HepG2 (cell line): ENCODE results near the gene GDF9. TPM values are rescaled to one million over a fixed set of nuclear protein-coding genes. Genes with fewer than 3 reads are reported as not detected.

ENCODE experiments used
- ARID2 ChIP-seq: sonication (generic); formaldehyde crosslinking; IDR thresholded peaks from 2 replicates; pipeline ENCODE4 v1.8.1; 2022; ENCODE audit warnings: mild to moderate bottlenecking, missing genetic modification reagents, borderline replicate concordance
- ARNTL ChIP-seq: sonication (generic); formaldehyde crosslinking; IDR thresholded peaks from 2 replicates; pipeline ENCODE4 v1.4.0; 2020; ENCODE audit warnings: mild to moderate bottlenecking, missing genetic modification reagents
- BRF2 ChIP-seq: sonication (generic); formaldehyde crosslinking; IDR thresholded peaks from 2 replicates; pipeline ENCODE4 v1.8.1; 2022; ENCODE audit warnings: mild to moderate bottlenecking, missing genetic modification reagents
- CTCF ChIP-seq: sonication (generic); formaldehyde crosslinking; IDR thresholded peaks from 2 replicates; pipeline ENCODE4 v1.5.0; 2020; ENCODE audit warnings: mild to moderate bottlenecking, missing genetic modification reagents, moderate library complexity
- ELF1 ChIP-seq: sonication (generic); formaldehyde crosslinking; IDR thresholded peaks from 2 replicates; pipeline ENCODE4 v1.4.0; 2020; ENCODE audit warnings: missing genetic modification reagents
- ETV5 ChIP-seq: IDR thresholded peaks from 2 replicates; pipeline ENCODE4 v1.6.1; 2018; ENCODE audit warnings: missing biosample characterization, missing genetic modification reagents, inconsistent platforms, borderline replicate concordance
- GLMP ChIP-seq: sonication (generic); formaldehyde crosslinking; IDR thresholded peaks from 2 replicates; pipeline ENCODE4 v1.9.0; 2021; ENCODE audit warnings: missing genetic modification reagents, mild to moderate bottlenecking, borderline replicate concordance
- JUN ChIP-seq: sonication (generic); formaldehyde crosslinking; IDR thresholded peaks from 2 replicates; pipeline ENCODE4 v1.4.0; 2020; ENCODE audit warnings: mild to moderate bottlenecking, missing genetic modification reagents
- KDM6A ChIP-seq: IDR thresholded peaks from 2 replicates; pipeline ENCODE4 v1.6.1; 2016; ENCODE audit warnings: low read depth
- NFKBIZ ChIP-seq: IDR thresholded peaks from 2 replicates; pipeline ENCODE4 v1.6.1; 2018; ENCODE audit warnings: missing genetic modification reagents, missing compliant biosample characterization
- POLR2G ChIP-seq: fragments of 200-400 bp; formaldehyde crosslinking; IDR thresholded peaks from 2 replicates; pipeline ENCODE4 v1.6.1; 2018; ENCODE audit warnings: mild to moderate bottlenecking, low read depth, low read length, moderate library complexity
- RFX1 ChIP-seq: fragments of 450-650 bp; IDR thresholded peaks from 2 replicates; pipeline ENCODE4 v1.6.1; 2017
- TFAP4 ChIP-seq: sonication (generic); IDR thresholded peaks from 2 replicates; pipeline ENCODE4 v1.6.1; 2016; ENCODE audit warnings: low read depth, borderline replicate concordance
- XBP1 ChIP-seq: sonication (generic); formaldehyde crosslinking; IDR thresholded peaks from 2 replicates; pipeline ENCODE4 v1.5.0; 2020; ENCODE audit warnings: missing genetic modification reagents
- ZNF335 ChIP-seq: sonication (generic); formaldehyde crosslinking; IDR thresholded peaks from 2 replicates; pipeline ENCODE4 v1.4.0; 2020; ENCODE audit warnings: missing genetic modification reagents
- ZNF350 ChIP-seq: sonication (generic); formaldehyde crosslinking; IDR thresholded peaks from 2 replicates; pipeline ENCODE4 v1.4.0; 2020; ENCODE audit warnings: mild to moderate bottlenecking, low read depth, missing genetic modification reagents, borderline replicate concordance
- polyA plus RNA-seq, 8 experiments: library from polyadenylated mRNA; depleted of rRNA in 3 of 8; stranded (reverse) in 7 of 8; unstranded in 1 of 8; fragments of >200 nt; fragmentation: Illumina TruSeq in 4 of 8; extraction: Trizol in 4 of 8; gene quantifications; 2 replicates each; pipeline versions ENCODE4 v1.2.1 to v1.2.3, GENCODE V29; 2011 to 2016; ENCODE audit warnings: low read depth in 4 of 8, missing spikeins in 1 of 8, mixed read lengths in 1 of 8; ENCODE audit not compliant: insufficient read depth in 1 of 8
- total RNA-seq, 5 experiments: library from RNA; depleted of rRNA; stranded (reverse); fragments of >200 nt; fragmentation: Illumina TruSeq; extraction: Trizol; gene quantifications; 2 replicates each; pipeline ENCODE4 v1.2.3, GENCODE V29; 2016; ENCODE audit warnings: low read depth in 1 of 5
- TF ChIP-seq, protein P1 (sequence below): sonication (generic); formaldehyde crosslinking; IDR thresholded peaks from 2 replicates; pipeline ENCODE4 v1.4.0; 2020; ENCODE audit warnings: missing genetic modification reagents
- TF ChIP-seq, protein P2 (sequence below): sonication (generic); formaldehyde crosslinking; IDR thresholded peaks from 2 replicates; pipeline ENCODE4 v1.4.0; 2020; ENCODE audit warnings: missing genetic modification reagents

Gene GDF9
- total and polyA plus RNA-seq, 2 of the 13 experiments (the other 11 are each of a cell fraction or from before 2014, with no cell fraction given): 0.33 to 0.38 TPM

- TF ChIP-seq ARID2 (no peak), ELF1 (CRISPR knock-in tag) (peak; percentile 78), CTCF (CRISPR knock-in tag) (peak; percentile 9; the same call in 1 of the 2 replicates), JUN (CRISPR knock-in tag) (peak; percentile 13; the same call in 1 of the 2 replicates), POLR2G (peak; percentile 82), ARNTL (CRISPR knock-in tag) (peak; percentile 24; the same call in 1 of the 2 replicates), GLMP (CRISPR knock-in tag) (no peak), XBP1 (no peak), ETV5 (CRISPR knock-in tag) (peak; percentile 75; the same call in 1 of the 2 replicates), KDM6A (CRISPR knock-in tag) (peak; percentile 86), BRF2 (CRISPR knock-in tag) (no peak), TFAP4 (no peak; the same call in 1 of the 2 replicates), NFKBIZ (CRISPR knock-in tag) (0 out of 2 replicates have a peak, but pooled peaks have one; percentile 62), RFX1 (no peak), ZNF335 (CRISPR knock-in tag) (peak; percentile 31; the same call in 1 of the 2 replicates), ZNF350 (CRISPR knock-in tag) (peak; percentile 45; the same call in 1 of the 2 replicates)
- TF ChIP-seq, protein P1, sequence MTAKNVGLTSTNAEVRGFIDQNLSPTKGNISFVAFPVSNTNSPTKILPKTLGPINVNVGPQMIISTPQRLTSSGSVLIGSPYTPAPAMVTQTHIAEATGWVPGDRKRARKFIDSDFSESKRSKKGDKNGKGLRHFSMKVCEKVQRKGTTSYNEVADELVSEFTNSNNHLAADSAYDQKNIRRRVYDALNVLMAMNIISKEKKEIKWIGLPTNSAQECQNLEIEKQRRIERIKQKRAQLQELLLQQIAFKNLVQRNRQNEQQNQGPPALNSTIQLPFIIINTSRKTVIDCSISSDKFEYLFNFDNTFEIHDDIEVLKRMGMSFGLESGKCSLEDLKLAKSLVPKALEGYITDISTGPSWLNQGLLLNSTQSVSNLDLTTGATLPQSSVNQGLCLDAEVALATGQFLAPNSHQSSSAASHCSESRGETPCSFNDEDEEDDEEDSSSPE: peak; percentile 13; the same call in 1 of the 2 replicates
- TF ChIP-seq, protein P2, sequence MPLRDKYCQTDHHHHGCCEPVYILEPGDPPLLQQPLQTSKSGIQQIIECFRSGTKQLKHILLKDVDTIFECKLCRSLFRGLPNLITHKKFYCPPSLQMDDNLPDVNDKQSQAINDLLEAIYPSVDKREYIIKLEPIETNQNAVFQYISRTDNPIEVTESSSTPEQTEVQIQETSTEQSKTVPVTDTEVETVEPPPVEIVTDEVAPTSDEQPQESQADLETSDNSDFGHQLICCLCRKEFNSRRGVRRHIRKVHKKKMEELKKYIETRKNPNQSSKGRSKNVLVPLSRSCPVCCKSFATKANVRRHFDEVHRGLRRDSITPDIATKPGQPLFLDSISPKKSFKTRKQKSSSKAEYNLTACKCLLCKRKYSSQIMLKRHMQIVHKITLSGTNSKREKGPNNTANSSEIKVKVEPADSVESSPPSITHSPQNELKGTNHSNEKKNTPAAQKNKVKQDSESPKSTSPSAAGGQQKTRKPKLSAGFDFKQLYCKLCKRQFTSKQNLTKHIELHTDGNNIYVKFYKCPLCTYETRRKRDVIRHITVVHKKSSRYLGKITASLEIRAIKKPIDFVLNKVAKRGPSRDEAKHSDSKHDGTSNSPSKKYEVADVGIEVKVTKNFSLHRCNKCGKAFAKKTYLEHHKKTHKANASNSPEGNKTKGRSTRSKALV (CRISPR knock-in tag): peak; percentile 52; the same call in 1 of the 2 replicates
These were observed 26.6 kb downstream of the GDF9 start (continued) for GRCh38 chr5:132839426-132840301.
